Cardiac septum (tissue), 1 donor: ENCODE results near the gene GPAT2. TPM values are rescaled to one million over a fixed set of nuclear protein-coding genes. Genes with fewer than 3 reads are reported as not detected.
A peak's percentile ranks its signal among the peaks of the same experiment; 100 is the strongest.
"Not testable (repeated sequence)": the region's sequence is repeated elsewhere in the genome, so short reads cannot be mapped to it uniquely, and the experiment has no call there.

Source experiments
- DNase-seq: peaks from one replicate; pipeline ENCODE4 v3.0.0-alpha.2; 2020; ENCODE audit warnings: low spot score
- intact Hi-C: fragments of 100-400 bp; cut with DNase I; formaldehyde crosslinking; loops from one replicate; pipeline ENCODE4 v1.14.0; 2022
- total RNA-seq: library from RNA; stranded (reverse); fragmentation: NEBNext Ultra II Directional; extraction: Animal tissue kit (Norgen Biotek cat#: 25700); gene quantifications from one replicate; pipeline ENCODE4 v1.2.1, GENCODE V29; 2021
- donor health status: DM: no; HTN: no; CAD: no.

The GPAT2 gene
- total RNA-seq, 1 donor from 2014 or later, result 6.6 TPM

DNA sequence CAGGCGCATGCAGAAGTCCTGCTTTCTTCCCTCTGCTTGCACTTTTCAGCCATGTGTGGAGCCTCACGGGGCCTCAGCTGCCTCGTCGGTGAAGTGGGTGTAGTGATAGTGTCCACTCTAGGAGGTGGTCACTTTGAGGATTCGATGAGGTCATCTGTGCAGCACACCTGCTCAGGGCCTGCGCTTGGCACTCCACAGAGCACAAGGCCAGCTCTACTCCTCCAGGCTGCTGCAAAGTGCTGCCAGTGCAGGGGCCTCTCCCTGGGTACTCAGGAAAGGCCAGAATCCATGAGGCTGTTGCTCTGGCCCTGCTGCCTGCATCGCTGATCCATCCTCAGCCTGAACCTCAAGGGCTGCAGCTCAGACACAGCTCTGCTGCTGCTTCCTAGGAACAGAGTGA, 31.8 kb upstream of the GPAT2 start:
- intact Hi-C loops, result loop anchor here (10.0 kb wide), 3 partner anchors 48 to 1628 kb away; partner anchors contain the start of genes ADRA2B and COX5B
- not testable (repeated sequence) for DNase-seq

DNA sequence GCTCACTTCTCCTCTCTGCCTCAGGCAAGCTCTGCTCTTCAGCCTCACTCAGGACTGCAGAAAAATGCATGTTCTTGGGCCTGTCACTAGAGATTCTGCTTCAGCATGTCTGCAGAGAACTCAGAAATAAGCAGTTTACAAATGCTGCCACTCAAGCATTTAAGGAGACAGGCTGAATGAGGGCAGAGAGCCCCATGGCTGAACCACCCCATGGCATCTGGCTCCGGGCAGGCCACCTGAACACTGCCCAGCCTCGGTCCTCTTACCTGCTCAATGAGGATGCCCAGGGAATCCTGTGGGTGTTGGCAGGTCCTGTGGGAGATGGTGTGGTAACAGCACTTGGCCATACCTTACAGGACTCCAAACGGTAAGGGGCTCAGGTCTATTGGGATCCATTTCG, 31.2 kb upstream of the GPAT2 start:
- intact Hi-C loops, result loop anchor here (10.0 kb wide), 3 partner anchors 49 to 1629 kb away; partner anchors contain the start of genes ADRA2B and COX5B
- not testable (repeated sequence) for DNase-seq

DNA sequence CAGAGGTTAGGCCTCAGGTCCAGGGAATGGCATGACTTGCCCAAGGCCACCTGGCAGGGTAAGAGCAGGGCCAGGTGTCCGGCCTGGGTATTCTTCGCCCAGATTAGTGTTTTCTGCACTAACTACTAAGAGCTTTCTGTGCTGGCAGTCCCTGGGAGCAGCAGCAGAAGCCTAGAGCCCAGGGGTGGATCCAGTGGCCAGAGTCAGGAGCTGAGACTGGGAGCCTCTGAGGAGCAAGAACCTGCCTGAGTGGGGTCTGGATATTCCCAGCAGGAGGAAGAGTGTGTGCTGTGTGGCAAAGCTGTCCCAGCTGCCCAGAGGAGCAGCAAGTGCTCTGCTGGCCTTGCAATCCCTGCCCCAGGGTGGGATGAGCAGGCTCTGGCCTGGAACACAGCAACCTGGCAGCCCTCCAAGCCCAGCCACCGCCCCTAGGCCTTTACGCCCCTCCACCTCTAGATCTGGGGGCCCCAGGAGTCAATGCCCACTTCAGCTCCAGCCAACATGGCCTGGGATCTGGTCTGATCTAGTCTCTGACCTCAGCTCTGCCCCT, 30.7 kb upstream of the GPAT2 start:
- intact Hi-C loops, result loop anchor here (10.0 kb wide), 3 partner anchors 49 to 1629 kb away; partner anchors contain the start of genes ADRA2B and COX5B
- peak; percentile 75 for DNase-seq

DNA sequence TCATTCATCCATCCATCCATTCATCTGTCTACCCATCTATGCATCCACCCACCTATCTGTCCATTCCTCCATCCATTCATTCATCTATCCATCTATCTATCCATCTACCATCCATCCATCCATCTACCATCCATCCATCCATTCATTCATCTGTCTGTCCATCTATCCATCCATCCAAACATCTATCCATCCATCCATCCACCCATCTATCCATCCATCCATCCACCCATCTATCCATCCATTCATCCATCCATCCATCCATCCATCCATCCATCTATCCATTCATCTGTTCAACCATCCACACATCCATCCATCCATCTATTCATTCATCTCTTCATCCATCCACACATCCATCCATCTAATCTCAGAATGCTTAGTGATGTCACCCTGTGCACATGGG, 30.0 kb upstream of the GPAT2 start:
- intact Hi-C loops, result loop anchor here (10.0 kb wide), 3 partner anchors 50 to 1630 kb away; partner anchors contain the start of genes ADRA2B and COX5B
- DNase-seq, result not testable (repeated sequence)

DNA sequence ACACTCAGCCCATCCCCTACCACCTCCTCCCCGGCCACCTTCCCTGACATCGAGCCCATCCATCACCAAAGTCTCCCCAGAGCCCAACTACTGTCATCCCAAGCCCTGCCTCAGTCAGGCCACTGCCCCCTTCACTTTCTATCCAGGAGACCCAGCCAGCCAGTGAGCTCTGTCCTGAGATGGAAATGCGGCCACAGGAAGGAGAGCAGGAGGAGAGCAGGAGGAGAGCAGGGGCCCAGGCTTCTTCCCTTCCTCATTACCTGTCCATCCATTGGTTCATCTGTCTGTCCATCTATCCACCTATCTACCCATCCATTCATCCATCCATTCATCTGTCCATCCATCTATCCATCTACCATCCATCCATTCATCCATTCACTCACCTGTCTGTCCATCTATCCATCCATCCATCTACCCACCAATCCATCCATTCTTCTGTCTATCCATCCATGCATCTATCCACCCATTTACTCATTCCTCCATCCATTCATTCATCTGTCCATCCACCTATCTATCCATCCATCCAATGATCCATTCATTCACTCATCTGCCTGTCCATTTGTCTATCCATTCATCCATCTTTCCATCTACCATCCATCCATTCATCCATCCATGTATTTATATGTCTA, 29.4 kb upstream of the GPAT2 start:
- not testable (repeated sequence) for DNase-seq
- intact Hi-C loops, result loop anchor here (10.0 kb wide), 3 partner anchors 51 to 1631 kb away; partner anchors contain the start of genes ADRA2B and COX5B

DNA sequence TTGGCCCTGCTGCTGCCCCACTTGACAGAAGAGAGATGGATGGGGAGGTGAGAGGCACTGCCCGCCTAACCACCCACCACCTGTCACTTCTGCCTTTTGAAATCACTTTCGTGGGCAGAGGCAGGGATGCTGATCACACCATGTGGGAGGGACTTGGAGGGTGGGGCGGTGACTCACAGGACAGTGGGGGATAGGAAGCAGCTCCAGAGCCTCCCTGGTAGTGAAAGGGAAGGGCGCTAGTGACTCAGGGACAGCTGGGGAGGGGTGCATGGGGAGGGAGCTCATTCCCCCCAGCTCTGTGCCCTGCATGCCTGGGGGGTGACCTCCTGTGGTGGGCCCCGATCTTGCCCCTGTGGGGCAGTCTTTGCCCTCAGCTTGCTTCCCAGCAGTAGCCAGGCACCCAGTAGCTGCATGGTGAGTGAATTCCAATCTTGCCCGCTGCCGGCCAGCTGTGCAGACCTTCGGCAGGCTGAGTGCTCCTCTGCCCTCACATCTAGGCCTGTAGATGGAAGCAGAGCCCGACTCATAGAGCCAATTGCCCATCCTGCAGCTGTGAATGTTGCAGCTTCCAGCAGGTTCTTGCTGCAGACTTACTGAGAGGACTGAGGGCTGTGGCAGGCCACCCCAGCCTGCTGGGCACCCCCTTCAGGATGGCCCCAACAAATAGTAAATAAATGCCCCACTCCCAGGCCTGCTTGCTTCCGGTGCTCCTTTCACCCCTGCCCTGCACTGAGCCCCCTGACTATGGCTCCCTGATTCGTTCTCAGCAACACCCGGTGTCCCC, 28.6 kb upstream of the GPAT2 start:
- intact Hi-C loops, result loop anchor here (10.0 kb wide), 3 partner anchors 51 to 1631 kb away; partner anchors contain the start of genes ADRA2B and COX5B
- peak; percentile 78 for DNase-seq

DNA sequence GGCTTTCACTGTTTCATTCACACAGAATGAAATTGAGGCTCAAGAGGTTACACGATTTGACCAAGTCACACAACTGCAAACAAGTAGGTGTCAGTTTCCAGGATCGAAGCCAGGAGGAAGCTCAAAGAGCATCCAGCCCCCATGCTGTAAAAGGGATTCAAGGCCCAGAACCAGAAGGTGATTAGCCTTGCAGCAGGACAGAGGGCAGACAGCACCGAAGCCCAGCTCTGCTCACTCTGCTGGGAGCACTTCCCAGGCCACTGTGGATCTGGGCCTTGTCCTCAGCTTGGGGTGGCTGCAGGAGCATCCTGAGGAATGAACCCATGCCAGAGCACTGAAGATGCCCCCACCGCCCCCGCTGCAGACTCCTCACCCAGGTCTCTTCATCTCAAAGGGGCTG, 27.8 kb upstream of the GPAT2 start:
- not testable (repeated sequence) for DNase-seq
- intact Hi-C loops, result loop anchor here (10.0 kb wide), 3 partner anchors 52 to 1632 kb away; partner anchors contain the start of genes ADRA2B and COX5B

DNA sequence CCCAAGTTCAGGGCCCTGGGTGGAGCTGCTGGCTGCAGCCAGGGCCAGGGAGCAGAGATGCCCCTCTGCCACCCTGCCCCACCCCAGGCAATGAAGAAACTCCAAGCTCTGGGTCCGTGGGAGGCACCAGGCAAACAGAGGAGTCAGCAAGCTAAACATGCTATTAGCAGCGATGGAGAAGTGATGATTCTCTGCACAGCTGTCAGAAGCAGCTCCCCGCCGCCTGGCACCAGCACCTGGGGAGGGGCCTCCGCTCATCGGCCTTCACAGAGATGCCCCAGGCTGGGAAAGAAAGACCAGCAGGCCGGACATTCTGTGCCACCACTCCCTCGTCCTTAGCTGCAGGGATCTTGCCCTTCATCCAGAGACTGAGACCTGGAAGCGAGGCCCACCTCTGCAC, 27.2 kb upstream of the GPAT2 start:
- intact Hi-C loops, result loop anchor here (10.0 kb wide), 3 partner anchors 53 to 1633 kb away; partner anchors contain the start of genes ADRA2B and COX5B
- DNase-seq, result not testable (repeated sequence)

DNA sequence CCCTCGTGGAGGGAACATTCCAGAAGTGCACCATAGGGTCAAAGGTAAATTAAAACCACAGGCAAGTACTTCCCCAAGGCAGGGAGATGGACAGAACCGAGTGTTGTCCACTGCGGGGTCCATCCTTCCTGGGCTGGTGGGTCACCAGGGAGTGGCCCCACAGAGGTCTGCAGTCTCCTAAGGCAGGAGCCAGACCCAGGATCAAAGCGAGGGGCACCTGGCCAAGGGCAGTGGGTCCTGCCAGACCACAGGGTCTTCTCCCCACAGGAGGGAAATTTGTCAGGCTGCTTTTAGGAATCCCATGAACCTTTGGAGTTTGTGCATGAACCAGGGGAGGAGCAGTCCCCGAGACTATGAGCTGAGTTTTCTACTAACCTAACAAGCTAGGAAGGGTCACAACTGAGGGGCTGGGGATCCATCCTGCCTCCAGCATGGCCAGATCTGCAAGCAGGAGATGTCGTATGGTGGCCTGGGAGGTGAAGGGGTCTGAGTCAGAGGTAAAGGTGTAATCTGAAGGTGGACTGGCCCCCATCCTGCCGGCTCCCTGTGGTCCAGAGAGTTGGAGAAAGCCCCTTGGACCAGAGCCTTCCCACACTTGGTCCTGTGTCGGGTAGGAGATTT, 26.6 kb upstream of the GPAT2 start:
- DNase-seq, result not testable (repeated sequence)
- intact Hi-C loops, result loop anchor here (10.0 kb wide), 3 partner anchors 53 to 1633 kb away; partner anchors contain the start of genes ADRA2B and COX5B

DNA sequence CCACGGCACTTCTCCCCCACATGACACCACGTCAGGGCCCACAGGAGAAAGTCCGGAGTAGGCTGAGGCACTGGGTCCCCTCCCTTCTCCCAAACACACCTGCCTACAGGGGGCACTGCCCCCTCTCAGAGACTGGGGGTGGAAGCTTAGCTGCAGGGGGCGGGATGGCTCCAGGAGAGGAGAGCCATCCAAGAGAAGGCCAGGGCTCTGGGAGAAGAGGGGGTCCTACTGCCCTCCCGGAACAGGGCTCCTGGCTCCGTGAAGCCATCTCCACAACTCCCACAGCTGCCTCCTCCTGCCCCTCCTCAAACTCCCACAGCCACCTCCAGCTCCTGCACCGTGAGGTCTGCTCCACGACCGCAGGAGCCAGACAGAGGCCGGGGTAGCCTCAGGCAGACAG, 25.6 kb upstream of the GPAT2 start:
- intact Hi-C loops, result loop anchor here (10.0 kb wide), 3 partner anchors 54 to 1634 kb away; partner anchors contain the start of genes ADRA2B and COX5B
- peak; percentile 73 for DNase-seq

DNA sequence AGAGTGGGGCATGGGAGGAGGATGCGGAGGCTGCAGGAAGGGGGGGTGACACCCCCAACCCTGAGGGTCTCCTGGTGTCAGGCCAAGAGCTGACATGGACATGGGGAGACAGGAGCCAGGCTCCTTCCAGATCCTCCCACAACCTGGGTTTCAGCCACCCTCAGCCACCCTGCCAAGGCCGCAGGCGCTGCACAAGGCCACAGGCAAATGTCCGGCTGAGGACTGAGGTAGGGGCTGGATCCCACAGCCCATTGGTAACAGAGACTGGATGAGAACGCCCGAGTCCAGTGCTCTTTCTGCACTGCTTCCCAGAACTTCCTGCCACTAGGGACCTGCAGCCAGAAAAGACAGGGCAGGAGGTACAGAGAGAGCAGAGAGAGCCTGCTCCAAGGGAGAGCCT, 24.7 kb upstream of the GPAT2 start:
- DNase-seq, intact Hi-C loops: not testable (repeated sequence)

DNA sequence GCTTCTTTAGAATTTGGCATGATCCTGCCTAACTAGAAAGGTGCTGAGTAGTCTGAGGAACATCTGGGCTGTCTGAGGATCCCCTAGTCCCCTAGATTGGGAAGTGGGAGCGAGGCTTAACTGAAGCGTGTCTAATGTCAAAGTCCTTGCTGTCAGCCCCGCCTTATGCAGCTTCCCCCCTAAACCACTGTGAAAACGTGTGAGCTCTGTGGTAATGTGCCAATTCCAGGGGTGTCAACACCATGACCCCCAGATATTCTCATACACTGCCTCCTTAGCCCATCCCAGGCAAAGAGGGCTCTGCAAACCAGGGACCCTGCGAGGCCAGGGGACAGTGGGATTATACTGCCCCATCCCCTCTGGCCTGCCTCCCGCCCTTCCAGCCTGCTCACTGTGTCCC, 21.1 kb upstream of the GPAT2 start:
- DNase-seq, intact Hi-C loops: not testable (repeated sequence)

DNA sequence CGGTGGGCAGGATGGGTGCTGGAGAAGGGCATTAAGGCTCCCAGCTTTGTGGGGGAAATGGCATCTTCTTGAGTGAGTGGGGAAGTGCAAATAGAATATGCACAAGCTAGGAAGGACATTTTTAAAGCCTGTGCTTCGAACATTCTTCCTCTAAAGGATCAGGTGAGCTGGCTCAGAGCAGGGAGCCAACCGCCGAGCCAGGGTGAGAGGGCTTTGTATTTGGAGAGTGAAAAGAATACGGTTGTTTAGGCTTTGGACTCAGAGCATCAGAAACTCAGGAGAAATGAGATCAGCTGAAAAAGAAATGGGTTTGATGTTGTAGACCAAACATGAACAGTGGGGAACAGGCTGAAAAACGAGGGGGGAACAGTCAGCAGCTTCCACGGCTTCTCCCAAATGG, 19.8 kb upstream of the GPAT2 start:
- peak; percentile 7 for DNase-seq
- intact Hi-C loops, result not testable (repeated sequence)

DNA sequence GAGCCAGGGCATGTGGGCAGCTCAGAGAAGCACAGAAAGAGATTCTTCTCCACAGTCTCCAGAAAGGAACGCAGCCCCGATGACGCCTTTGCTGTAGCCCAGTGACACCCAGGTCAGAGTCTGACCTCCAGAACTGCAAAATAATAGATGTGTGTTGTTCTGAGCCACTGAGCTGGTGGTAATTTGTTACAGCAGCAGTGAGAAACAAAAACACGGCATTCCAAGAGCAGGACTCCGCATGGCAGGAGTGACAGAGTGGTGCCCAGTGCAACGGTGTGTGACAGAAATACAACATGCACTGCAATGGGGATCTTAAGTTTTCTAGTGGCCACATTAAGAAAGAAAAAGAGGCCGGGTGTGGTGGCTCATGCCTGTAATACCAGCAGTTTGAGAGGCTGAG, 18.7 kb upstream of the GPAT2 start:
- intact Hi-C loops, result not testable (repeated sequence)
- DNase-seq, result peak; percentile 26

DNA sequence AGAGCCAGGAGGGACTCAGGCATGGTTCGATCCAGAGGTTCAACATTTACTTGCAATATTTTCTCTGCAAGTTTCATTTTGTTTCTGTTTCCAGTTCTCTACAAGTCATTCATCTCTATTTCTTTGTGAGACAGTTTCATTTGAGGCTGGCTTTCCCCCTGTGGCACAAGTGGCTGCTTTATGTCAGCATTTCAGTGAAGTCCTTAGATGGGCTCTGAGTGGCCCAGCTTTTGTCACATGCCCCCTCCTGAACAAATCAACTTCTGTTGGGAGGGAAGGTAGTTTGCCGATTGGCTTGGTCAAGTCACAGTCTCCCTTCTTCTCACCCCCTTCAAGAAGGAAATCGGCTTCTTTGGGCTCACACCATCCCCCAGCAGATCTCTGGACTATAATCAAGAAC, 17.9 kb upstream of the GPAT2 start:
- intact Hi-C loops, result not testable (repeated sequence)
- DNase-seq, result peak; percentile 17

DNA sequence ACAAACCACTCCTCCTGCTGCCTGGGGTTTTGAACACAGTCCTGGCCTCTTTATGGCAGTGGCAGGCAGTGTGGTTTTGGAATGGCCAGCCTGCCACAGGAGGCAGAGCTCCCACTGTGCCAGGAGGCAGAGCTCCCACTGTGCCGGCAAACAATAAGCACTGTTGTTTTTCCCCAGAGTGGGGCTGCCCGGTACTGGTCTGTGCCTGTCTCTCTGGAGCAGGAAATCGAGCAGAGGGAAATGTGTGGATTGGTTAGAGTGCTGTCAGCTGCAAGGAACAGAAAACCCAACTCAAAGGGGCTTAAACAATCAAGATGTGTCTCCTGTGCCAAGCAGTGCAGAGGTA, 15.2 kb upstream of the GPAT2 start:
- intact Hi-C loops, DNase-seq: not testable (repeated sequence)

DNA sequence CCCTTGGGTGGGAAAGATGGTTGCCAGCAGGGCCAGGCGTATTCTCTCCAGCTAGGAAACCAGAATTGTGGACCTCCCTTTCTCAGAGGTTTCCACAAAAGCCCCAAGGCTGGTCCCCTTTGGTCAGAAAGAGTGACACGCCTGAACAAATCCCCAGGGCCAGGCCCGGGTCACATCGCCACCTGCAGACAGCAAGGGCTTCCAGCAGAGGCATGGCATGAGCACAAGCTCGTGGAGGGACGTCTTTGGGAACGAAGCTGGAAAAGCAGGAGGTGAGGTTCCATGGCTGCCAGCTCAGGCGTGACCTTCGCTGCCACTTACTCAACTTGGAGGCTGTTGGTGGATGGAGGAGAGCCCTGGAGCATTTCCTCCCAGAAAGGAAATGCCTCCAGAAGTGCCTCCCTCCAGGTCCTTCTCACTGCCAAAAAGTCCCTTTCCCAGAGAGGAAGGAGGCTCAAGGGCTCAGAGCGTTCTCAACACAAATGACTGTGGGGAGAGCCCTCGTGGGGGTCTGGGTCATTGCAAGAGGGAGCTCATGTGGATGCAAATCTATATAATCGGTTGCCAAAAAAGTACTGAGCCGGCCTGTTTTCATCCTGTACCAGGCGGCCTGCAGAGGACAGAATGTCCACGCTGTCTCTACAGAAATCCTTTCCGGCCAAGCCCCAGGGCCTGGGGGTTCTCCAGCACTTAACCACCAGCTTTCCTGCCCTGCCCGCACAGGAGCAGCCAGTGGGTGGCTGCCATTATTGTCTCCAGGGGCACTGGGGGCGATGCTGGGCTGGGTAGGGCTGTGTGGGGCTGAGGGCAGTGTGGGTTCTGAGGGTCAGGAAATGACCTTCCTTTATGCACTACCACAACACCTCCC, 14.6 kb upstream of the GPAT2 start:
- intact Hi-C loops, result not testable (repeated sequence)
- DNase-seq, result peak; percentile 20

DNA sequence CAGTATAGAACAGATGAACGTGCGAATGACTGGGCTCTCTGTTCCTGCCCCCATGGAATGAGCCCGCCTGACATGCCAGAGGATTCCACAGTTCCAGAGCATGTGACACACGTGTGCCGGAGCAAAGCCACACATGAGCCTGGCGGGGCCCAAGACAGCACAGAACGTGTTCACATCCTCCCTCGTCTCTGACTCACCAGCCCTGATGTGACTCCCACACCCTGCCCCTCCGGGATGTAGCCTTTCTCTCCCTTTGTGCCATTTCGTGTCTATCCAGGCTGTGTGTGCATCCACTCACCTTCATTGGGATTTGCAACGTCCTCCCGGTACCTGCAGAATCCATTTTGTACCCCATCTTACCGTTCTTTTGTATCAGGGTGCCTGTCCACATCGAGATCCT, 838 bp upstream of the GPAT2 start:
- intact Hi-C loops, DNase-seq: not testable (repeated sequence)
